Panc1 (cell line): ENCODE data around the gene OST4. TPM values are rescaled to one million over a fixed set of nuclear protein-coding genes. Genes with fewer than 3 reads are reported as not detected.

Source experiments
- ATAC-seq: fragments of 200-7000 bp; cut with Tn5 transposase; 2 replicates; pipeline ENCODE4 v1.9.1; 2020; ENCODE audit warnings: mild to moderate bottlenecking, moderate library complexity
- BruUV-seq: library from RNA; stranded (reverse); fragments of 400-500 nt; replicated peaks from 2 replicates; lab custom pipeline; 2021; lab: Mats Ljungman, UMichigan
- CTCF ChIA-PET: fragments of 300-600 bp; sonication (Branson Sonifier 250); formaldehyde crosslinking; loops from one replicate; lab custom pipeline; 2022; ENCODE audit warnings: antibody characterized with exemption; lab: Charles Lee
- POLR2A ChIA-PET: fragments of 300-600 bp; sonication (Branson Sonifier 250); formaldehyde crosslinking; loops from one replicate; lab custom pipeline; 2022; ENCODE audit warnings: antibody characterized with exemption; lab: Charles Lee
- DNase-seq: peaks from one replicate; pipeline ENCODE4 v3.0.0-alpha.2; 2010; ENCODE audit warnings: low read depth, low spot score
- H3K27ac ChIP-seq: 2 replicates; pipeline ENCODE4 v1.5.1; 2011; ENCODE audit warnings: mild to moderate bottlenecking, low read length, inconsistent platforms
- H3K27me3 ChIP-seq: fragments of 200-500 bp; sonication (Bioruptor generic); 2 replicates; pipeline ENCODE4 v1.6.0; 2014; ENCODE audit warnings: low read length, inconsistent platforms; ENCODE audit not compliant: control insufficient read depth, insufficient read depth
- H3K36me3 ChIP-seq: fragments of 200-500 bp; sonication (Bioruptor generic); 2 replicates; pipeline ENCODE4 v1.5.1; 2014; ENCODE audit warnings: inconsistent platforms, mild to moderate bottlenecking, low read length, moderate library complexity; ENCODE audit not compliant: control insufficient read depth, insufficient read depth
- H3K4me1 ChIP-seq: 2 replicates; pipeline ENCODE4 v1.5.1; 2011; ENCODE audit warnings: inconsistent platforms, mild to moderate bottlenecking, low read length, moderate library complexity; ENCODE audit not compliant: control insufficient read depth, insufficient read depth
- H3K4me3 ChIP-seq, 2 experiments: 2 replicates each; pipeline ENCODE4 v1.5.1; 2011 to 2012; ENCODE audit warnings: low read depth in 2 of 2, low read length in 2 of 2, mild to moderate bottlenecking in 2 of 2, inconsistent platforms in 1 of 2, moderate library complexity in 1 of 2
- H3K9me3 ChIP-seq: fragments of 200-500 bp; sonication (Bioruptor generic); 2 replicates; pipeline ENCODE4 v1.5.1; 2014; ENCODE audit warnings: low read depth, mild to moderate bottlenecking, inconsistent platforms, low read length, moderate library complexity; ENCODE audit not compliant: control insufficient read depth, insufficient read depth
- POLR2AphosphoS5 ChIP-seq: IDR thresholded peaks from 2 replicates; pipeline ENCODE4 v1.6.1; 2012; ENCODE audit warnings: mild to moderate bottlenecking, low read depth, low read length, moderate library complexity
- SIN3A ChIP-seq: IDR thresholded peaks from 2 replicates; pipeline ENCODE4 v1.6.1; 2012; ENCODE audit warnings: low read depth, mild to moderate bottlenecking, low read length, moderate library complexity, borderline replicate concordance; ENCODE audit not compliant: insufficient read depth
- TCF7L2 ChIP-seq: IDR thresholded peaks from 2 replicates; pipeline ENCODE4 v1.6.1; 2011; ENCODE audit warnings: mild to moderate bottlenecking, low read depth, low read length, inconsistent platforms
- in situ Hi-C: cut with HindIII; loops from 2 replicates; pipeline ENCODE4 v1.10.0; 2016; ENCODE audit warnings: low sequenced_read_pairs, low pct_unique_long_range_greater_than_20kb
- intact Hi-C: fragments of 100-400 bp; cut with micrococcal nuclease; formaldehyde crosslinking; loops from one replicate; pipeline ENCODE4 v1.10.0; 2022; ENCODE audit not compliant: unreplicated experiment
- total RNA-seq: library from RNA; stranded (reverse); gene quantifications from one replicate; pipeline ENCODE4 v1.2.1, GENCODE V29; 2021; ENCODE audit not compliant: unreplicated experiment
- TF ChIP-seq, protein P1 (sequence below), 2 experiments: IDR thresholded peaks; 2 replicates each; pipeline ENCODE4 v1.6.1; 2011 to 2012; ENCODE audit warnings: low read depth in 2 of 2, control low read depth in 1 of 2, low read length in 1 of 2, mild to moderate bottlenecking in 1 of 2, moderate library complexity in 1 of 2; ENCODE audit not compliant: insufficient read depth in 1 of 2
- TF ChIP-seq, protein P2 (sequence below): fragments of 450-650 bp; IDR thresholded peaks from 2 replicates; pipeline ENCODE4 v1.5.1; 2017; ENCODE audit warnings: mild to moderate bottlenecking

The OST4 gene
- total RNA-seq, 1 experiment from 2014 or later: 219 TPM

DNA sequence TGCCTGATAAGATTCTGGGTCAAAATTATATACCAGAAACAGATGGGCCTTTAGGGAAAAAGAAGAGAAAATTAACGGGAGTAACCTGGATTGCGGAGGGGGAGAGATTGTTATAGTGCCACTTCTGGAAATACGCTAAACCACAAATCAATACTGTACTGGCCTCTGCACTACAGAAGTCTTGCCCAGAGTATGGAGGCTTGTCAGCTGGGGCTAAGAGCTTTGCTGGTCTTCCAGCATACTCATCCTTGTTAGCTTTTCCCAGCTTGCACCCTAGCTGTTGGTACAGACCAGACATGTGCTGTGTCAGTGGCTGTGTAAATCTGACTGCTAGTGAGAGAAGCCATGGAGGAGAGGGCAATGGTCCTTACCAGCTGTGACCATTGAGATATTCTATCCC, 11.1 kb downstream of the OST4 start:
- no peak for DNase-seq
- H3K27ac ChIP-seq: no peak overlapping the region
- POLR2A ChIA-PET: no interaction called here
- H3K4me1 ChIP-seq: no peaks in the 10 kb centered on the region
- in situ Hi-C loops: no loop called here
- peaks cover 5% of the 10 kb centered on the region; the same call in 1 of the 2 replicates for H3K36me3 ChIP-seq
- H3K27me3 ChIP-seq: no peaks in the 10 kb centered on the region
- CTCF ChIA-PET: interaction anchor here (0.7 kb wide), 1 partner anchor 9 kb away, joined by 9 read pairs; the partner anchor contains the start of gene AGBL5
- TF ChIP-seq TCF7L2: no peak
- no peak for TF ChIP-seq SIN3A
- TF ChIP-seq, protein P1, sequence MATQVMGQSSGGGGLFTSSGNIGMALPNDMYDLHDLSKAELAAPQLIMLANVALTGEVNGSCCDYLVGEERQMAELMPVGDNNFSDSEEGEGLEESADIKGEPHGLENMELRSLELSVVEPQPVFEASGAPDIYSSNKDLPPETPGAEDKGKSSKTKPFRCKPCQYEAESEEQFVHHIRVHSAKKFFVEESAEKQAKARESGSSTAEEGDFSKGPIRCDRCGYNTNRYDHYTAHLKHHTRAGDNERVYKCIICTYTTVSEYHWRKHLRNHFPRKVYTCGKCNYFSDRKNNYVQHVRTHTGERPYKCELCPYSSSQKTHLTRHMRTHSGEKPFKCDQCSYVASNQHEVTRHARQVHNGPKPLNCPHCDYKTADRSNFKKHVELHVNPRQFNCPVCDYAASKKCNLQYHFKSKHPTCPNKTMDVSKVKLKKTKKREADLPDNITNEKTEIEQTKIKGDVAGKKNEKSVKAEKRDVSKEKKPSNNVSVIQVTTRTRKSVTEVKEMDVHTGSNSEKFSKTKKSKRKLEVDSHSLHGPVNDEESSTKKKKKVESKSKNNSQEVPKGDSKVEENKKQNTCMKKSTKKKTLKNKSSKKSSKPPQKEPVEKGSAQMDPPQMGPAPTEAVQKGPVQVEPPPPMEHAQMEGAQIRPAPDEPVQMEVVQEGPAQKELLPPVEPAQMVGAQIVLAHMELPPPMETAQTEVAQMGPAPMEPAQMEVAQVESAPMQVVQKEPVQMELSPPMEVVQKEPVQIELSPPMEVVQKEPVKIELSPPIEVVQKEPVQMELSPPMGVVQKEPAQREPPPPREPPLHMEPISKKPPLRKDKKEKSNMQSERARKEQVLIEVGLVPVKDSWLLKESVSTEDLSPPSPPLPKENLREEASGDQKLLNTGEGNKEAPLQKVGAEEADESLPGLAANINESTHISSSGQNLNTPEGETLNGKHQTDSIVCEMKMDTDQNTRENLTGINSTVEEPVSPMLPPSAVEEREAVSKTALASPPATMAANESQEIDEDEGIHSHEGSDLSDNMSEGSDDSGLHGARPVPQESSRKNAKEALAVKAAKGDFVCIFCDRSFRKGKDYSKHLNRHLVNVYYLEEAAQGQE (IDR thresholded peaks at IDR 0.05; ENCODE audit: insufficient read depth in 1 of 2, low read depth in 2 of 2, low read length in 1 of 2): no peak
- TF ChIP-seq, protein P2, sequence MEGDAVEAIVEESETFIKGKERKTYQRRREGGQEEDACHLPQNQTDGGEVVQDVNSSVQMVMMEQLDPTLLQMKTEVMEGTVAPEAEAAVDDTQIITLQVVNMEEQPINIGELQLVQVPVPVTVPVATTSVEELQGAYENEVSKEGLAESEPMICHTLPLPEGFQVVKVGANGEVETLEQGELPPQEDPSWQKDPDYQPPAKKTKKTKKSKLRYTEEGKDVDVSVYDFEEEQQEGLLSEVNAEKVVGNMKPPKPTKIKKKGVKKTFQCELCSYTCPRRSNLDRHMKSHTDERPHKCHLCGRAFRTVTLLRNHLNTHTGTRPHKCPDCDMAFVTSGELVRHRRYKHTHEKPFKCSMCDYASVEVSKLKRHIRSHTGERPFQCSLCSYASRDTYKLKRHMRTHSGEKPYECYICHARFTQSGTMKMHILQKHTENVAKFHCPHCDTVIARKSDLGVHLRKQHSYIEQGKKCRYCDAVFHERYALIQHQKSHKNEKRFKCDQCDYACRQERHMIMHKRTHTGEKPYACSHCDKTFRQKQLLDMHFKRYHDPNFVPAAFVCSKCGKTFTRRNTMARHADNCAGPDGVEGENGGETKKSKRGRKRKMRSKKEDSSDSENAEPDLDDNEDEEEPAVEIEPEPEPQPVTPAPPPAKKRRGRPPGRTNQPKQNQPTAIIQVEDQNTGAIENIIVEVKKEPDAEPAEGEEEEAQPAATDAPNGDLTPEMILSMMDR: no peak
- TF ChIP-seq POLR2AphosphoS5: peak; percentile 29; the same call in 1 of the 2 replicates
- H3K9me3 ChIP-seq: no peaks in the 10 kb centered on the region
- no peak overlapping the region for H3K4me3 ChIP-seq
- no TSS peak for BruUV-seq
- 0 out of 2 replicates have a peak, but pooled peaks have one; percentile 8 for ATAC-seq
- intact Hi-C loops: no loop called here

DNA sequence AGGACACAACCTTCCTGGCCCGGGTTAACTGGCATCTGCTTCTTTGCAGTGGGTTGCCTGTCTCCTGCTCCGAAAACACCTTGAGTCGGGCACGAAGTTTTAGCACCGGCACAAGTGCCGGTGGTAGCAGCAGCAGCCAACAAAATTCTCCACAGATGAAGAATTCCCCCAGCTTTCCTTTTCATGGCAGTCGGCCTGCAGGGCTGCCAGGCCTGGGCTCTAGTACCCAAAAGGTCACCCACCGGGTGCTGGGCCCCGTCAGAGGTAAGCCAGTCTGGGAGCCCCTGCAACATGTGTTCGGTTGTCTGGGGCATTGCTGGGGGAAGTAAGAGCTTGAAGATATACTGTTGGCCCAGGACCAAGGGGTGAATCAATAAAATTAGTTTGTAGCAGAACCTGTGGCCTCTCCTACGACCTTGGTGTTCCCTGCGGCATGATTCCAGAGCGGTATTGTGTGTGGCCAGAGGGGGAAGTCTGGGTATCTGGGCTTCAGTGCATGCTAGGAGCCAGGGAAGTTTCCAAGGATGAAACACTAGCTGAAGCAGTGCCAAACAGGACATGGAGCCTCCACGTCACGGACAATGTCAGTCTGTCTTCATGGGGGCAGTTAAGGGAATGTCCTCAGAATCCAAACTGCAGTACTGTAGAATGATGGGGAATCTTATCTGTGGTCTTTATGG, 12.2 kb downstream of the OST4 start:
- in situ Hi-C loops (no loop called here), intact Hi-C loops (no loop called here)
- ATAC-seq (peak; percentile 20; the same call in 1 of the 2 replicates), DNase-seq (no peak)
- Histone ChIP-seq H3K36me3 (peaks cover 6% of the 10 kb centered on the region), H3K4me1 (no peaks in the 10 kb centered on the region), H3K9me3 (no peaks in the 10 kb centered on the region), H3K4me3 (no peak overlapping the region), H3K27ac (no peak overlapping the region), H3K27me3 (no peaks in the 10 kb centered on the region)
- ChIA-PET POLR2A (no interaction called here), CTCF (interaction anchor here (0.5 kb wide), 1 partner anchor 221 kb away, joined by 3 read pairs; no protein-coding TSS in a partner anchor)
- TF ChIP-seq, protein P2: no peak
- TF ChIP-seq, protein P1 (IDR thresholded peaks at IDR 0.05; ENCODE audit: insufficient read depth in 1 of 2, low read depth in 2 of 2, low read length in 1 of 2): no peak
- TF ChIP-seq SIN3A: no peak
- TF ChIP-seq POLR2AphosphoS5: no peak
- TF ChIP-seq TCF7L2: no peak
- no TSS peak for BruUV-seq
